GM12874 (cell line): Measurements from ENCODE around the gene UBAC1.

Experiments
- TF ChIP-seq, protein P1 (sequence below): IDR thresholded peaks from 2 replicates; pipeline ENCODE4 v1.5.1; 2011; ENCODE audit warnings: low read depth, mild to moderate bottlenecking, control low read depth, low read length, moderate library complexity; ENCODE audit not compliant: insufficient read depth

UBAC1 gene

DNA sequence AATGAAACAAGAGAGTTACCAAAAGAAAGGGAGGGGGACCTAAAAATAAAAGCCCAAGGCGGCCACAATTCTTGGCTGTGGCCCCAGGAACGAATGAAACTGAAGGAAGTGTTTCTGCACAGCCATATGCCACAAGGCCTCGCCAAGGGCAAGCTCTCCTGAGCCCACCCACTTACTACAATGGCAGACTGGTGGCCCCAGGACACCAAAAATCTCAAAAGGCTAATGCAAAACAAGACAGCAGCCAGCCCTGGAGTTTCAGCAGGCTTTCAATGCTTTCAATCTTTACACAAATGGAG lies 57.9 kb downstream of the UBAC1 start:
- TF ChIP-seq, protein P1, sequence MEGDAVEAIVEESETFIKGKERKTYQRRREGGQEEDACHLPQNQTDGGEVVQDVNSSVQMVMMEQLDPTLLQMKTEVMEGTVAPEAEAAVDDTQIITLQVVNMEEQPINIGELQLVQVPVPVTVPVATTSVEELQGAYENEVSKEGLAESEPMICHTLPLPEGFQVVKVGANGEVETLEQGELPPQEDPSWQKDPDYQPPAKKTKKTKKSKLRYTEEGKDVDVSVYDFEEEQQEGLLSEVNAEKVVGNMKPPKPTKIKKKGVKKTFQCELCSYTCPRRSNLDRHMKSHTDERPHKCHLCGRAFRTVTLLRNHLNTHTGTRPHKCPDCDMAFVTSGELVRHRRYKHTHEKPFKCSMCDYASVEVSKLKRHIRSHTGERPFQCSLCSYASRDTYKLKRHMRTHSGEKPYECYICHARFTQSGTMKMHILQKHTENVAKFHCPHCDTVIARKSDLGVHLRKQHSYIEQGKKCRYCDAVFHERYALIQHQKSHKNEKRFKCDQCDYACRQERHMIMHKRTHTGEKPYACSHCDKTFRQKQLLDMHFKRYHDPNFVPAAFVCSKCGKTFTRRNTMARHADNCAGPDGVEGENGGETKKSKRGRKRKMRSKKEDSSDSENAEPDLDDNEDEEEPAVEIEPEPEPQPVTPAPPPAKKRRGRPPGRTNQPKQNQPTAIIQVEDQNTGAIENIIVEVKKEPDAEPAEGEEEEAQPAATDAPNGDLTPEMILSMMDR = no peak

DNA sequence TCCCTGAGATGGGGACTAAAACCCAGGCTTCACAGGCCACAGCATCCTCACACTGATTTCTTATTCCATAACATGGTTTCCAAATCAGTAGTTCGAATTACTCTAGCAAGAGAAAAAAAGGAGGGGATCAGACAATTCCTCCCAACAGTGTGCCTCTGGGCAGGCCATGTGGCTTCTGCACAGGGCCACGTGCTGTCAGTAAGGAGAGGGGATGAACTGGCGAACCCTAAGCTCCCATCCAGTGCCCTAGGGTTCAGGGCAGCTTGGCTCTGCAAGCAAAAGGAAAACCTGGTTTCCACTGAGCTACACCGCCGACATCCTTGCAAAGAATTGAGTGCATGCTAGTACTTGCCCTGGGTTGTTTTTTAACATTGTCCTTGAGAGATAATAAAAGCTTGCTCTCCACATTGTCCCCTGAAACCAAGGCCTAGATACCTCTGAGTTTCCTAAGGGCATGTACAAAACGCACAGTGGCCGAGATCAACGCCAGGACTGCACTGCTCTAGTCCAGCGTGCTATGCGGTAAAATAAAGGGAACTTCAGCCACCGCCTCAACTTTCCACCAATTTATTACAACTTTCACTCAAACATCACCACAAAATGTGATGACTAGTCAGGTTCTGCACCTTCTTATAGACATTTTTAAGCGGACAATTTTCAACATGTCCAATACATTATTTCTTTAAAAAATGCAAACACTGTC lies 58.4 kb downstream of the UBAC1 start:
- TF ChIP-seq, protein P1 = no peak

DNA sequence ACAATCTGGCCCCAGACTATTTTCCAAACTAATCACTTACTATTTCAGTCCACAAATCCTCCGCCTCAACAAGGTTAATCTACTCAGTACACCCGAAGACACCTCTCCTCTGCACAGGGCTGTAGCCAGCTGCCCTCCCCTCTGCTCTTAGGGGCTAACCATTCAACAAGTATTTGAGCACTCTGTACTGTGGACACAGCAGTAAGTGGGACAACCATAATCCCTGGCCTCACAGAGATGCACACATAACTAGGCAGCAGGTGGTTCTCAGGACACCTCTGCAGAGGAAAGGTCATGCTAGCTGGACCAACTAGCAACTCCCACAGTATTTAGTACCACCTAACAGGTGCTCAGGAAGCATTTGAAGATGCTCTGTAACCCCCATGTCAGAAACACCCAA lies 59.3 kb downstream of the UBAC1 start:
- TF ChIP-seq, protein P1 = no peak

DNA sequence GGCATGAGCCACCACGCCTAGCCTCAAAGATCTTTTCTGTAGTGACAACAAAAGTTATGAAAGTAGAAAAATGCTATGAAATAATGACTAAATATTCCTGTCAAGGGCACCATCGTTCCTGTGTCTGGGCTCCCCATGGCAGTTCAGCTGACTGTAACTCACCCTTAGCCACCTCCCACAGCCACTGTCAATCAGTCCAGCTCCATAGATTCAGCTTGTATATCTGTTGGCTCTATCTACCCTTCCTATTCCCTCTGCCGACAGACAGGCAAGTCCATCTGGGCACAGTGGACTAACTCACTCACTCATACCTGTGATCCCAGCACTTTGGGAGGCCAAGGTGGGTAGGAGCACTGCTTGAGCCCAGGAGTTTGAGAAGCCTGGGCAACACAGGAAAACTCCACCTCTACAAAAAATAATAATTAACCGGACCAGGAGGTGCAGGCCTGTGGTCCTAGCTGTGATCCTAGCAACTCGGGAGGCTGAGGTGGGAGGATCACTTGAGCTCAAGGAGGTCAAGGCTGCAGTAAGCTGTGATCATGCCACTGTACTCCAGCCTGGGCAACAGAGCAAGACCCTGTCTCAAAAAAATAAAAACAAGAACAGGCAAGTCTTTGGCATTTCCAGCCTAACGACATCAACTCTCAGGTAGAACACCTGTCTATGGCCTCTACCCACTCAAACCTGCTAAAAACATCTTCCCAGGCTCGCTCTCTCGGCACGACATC lies 60.0 kb downstream of the UBAC1 start:
- TF ChIP-seq, protein P1 = no peak

DNA sequence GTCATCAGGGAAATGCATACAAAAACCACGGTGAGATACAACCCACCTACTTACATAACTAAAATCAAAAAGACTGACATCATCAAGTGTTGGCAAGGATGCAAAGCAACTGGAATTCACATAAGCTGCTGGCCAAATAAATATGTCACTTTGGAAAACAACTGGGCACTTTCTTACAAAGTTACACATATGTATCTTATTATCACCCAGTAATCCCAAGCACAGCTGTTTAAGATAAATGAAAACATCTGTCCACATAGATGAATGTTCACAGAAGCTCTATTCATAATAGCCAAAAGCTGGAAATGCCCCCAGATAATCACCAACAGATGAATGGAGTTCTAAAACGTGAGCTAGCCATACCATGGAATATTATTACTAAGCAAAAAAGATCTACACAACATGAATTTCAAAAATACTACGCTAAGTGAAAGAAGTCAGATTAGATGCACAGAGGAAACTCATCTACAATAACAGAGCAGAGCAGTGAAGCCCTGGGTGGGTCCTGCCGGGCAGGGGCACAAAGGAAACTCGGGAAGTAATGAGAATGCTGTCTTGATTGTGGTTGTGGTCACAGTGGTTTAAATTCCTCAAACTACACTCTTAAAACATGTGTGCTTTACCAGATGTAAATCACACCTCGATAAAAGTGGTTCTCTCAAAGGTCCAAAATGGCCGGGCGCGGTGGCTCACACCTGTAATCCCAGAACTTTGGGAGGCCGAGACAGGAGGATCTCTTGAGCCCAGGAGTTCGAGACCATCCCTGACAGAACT lies 62.4 kb downstream of the UBAC1 start:
- TF ChIP-seq, protein P1 = no peak

DNA sequence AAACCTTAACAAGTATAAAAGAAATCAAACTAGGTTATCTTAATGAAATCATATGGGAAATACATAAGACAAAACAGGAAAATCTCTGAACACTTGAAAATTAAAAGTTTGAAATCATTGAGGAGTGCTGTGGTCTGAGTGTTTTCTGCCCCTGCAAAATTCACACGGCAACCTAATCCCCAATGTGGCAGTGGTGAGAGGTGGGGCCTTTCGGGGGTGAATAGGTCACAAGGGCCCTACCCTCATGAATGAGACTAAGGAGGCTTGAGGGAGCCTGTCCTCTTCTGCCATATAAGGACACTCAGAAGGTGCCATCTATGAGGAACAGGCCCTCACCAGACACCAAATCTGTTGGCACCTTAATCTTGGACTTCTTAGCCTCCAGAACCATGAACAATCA lies 64.5 kb downstream of the UBAC1 start:
- TF ChIP-seq, protein P1 = no peak

DNA sequence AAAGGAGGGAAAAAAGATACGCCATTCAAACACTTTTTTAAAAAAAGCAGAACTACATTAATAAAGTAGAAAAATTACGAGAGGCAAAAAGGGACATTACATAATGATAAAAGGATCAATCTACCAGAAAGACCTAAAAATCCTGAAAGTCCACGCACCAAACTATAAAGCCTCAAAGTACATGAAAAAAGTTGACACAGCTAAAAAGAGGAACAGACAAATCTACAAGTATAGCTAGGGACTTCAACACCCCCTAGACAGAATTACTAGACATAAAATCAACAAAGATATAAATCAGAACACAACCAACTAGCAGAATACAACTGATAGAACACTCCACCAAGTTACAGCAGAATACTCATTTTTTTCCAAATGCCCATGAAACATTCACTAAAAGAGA lies 65.0 kb downstream of the UBAC1 start:
- TF ChIP-seq, protein P1 = no peak
